ENCODE results near the gene HS1BP3.

DNA sequence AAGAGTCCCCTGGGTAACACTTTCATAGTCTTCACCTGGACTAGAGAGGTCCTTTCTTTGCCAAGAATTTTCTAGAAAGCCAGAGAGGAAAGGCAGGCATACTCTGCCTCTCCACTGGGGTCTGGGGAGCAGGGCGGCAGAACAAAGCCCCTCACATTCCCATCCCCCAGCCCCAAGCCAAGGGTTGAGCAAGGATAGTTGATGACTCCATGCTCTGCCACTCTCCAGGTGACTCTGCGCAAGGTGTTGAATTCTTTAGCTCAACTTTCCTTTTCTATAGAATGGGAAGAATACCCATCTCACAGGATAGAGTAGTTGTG, 13.1 kb upstream of the HS1BP3 start:
- TF ChIP-seq, protein P1, sequence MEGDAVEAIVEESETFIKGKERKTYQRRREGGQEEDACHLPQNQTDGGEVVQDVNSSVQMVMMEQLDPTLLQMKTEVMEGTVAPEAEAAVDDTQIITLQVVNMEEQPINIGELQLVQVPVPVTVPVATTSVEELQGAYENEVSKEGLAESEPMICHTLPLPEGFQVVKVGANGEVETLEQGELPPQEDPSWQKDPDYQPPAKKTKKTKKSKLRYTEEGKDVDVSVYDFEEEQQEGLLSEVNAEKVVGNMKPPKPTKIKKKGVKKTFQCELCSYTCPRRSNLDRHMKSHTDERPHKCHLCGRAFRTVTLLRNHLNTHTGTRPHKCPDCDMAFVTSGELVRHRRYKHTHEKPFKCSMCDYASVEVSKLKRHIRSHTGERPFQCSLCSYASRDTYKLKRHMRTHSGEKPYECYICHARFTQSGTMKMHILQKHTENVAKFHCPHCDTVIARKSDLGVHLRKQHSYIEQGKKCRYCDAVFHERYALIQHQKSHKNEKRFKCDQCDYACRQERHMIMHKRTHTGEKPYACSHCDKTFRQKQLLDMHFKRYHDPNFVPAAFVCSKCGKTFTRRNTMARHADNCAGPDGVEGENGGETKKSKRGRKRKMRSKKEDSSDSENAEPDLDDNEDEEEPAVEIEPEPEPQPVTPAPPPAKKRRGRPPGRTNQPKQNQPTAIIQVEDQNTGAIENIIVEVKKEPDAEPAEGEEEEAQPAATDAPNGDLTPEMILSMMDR (IDR thresholded peaks at IDR 0.05), result no peak
- TF ChIP-seq POLR2AphosphoS5 (IDR thresholded peaks at IDR 0.05) (no peak), POLR2A (IDR thresholded peaks at IDR 0.05) (no peak), EP300 (IDR thresholded peaks at IDR 0.05) (no peak)
